ENCODE measurements around the gene MYO7A.

The MYO7A gene

DNA sequence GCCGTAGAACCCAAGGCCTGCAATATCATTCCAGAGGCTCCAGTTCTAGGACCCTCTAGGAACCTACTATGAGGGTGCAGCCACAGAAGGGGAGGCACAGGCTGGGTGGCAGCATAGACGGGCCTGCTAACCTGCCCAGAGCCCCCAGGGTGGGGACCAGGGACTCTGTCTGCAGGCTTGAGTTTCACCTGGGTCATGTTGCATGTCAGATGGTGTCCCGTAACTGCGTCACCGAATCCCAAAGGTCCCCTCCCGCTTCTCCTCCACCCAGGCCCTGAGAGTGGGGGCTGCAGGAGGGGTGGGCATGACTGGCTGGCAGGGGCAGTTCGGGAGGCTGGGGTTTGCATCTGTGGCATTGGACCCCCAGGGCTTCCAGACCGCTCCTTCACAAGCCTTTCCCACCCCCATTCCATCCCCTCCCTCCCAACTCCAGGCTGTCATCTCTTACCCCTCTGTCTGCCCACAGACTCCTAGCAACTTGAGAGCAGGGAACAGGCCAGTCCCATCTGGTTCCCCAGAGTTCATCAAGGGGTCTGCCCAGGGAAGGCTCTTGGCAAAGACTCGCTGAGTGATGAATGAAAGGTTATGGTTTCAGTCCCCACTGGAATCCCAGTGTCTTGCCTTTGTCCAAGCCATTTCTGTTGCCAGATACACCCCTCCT lies 16.3 kb downstream of the MYO7A start:
- H3K4me2 ChIP-seq (ENCODE audit: low read depth, low read length) = no peak overlapping the region
- H3K4me1 ChIP-seq (ENCODE audit: low read length) = no peaks in the 10 kb centered on the region
- TF ChIP-seq, protein P1, sequence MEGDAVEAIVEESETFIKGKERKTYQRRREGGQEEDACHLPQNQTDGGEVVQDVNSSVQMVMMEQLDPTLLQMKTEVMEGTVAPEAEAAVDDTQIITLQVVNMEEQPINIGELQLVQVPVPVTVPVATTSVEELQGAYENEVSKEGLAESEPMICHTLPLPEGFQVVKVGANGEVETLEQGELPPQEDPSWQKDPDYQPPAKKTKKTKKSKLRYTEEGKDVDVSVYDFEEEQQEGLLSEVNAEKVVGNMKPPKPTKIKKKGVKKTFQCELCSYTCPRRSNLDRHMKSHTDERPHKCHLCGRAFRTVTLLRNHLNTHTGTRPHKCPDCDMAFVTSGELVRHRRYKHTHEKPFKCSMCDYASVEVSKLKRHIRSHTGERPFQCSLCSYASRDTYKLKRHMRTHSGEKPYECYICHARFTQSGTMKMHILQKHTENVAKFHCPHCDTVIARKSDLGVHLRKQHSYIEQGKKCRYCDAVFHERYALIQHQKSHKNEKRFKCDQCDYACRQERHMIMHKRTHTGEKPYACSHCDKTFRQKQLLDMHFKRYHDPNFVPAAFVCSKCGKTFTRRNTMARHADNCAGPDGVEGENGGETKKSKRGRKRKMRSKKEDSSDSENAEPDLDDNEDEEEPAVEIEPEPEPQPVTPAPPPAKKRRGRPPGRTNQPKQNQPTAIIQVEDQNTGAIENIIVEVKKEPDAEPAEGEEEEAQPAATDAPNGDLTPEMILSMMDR (IDR thresholded peaks at IDR 0.05; ENCODE audit: low read length) = no peak
- TF ChIP-seq EZH2 (optimal IDR thresholded peaks at IDR 0.05; ENCODE audit: low read depth, low read length) = no peak
- no peak for TF ChIP-seq EZH2phosphoT487 (IDR thresholded peaks at IDR 0.05; ENCODE audit: low read length)
- H4K20me1 ChIP-seq (ENCODE audit: insufficient read depth, low read length) = no peaks in the 10 kb centered on the region
- H3K9ac ChIP-seq (ENCODE audit: low read length) = no peak overlapping the region
- H3K4me3 ChIP-seq (ENCODE audit: low read length) = no peak overlapping the region
- H3K27me3 ChIP-seq (replicated peaks; ENCODE audit: insufficient read depth, low read length) = no peaks in the 10 kb centered on the region
- no peaks in the 10 kb centered on the region for H3K9me3 ChIP-seq (replicated peaks; ENCODE audit: insufficient read depth, low read length)
- H3F3A ChIP-seq (ENCODE audit: insufficient read depth, low read length) = no peaks in the 10 kb centered on the region
- H3K27ac ChIP-seq (ENCODE audit: low read length) = no peak overlapping the region
- H2AFZ ChIP-seq (ENCODE audit: low read length) = no peak overlapping the region
- no peak for DNase-seq
- H3K9me2 ChIP-seq (replicated peaks; ENCODE audit: insufficient read depth, low read length) = no peaks in the 10 kb centered on the region
- no peaks in the 10 kb centered on the region for H3K36me3 ChIP-seq (replicated peaks; ENCODE audit: insufficient read depth, low read length)
- H3K79me2 ChIP-seq (ENCODE audit: low read length) = no peaks in the 10 kb centered on the region

DNA sequence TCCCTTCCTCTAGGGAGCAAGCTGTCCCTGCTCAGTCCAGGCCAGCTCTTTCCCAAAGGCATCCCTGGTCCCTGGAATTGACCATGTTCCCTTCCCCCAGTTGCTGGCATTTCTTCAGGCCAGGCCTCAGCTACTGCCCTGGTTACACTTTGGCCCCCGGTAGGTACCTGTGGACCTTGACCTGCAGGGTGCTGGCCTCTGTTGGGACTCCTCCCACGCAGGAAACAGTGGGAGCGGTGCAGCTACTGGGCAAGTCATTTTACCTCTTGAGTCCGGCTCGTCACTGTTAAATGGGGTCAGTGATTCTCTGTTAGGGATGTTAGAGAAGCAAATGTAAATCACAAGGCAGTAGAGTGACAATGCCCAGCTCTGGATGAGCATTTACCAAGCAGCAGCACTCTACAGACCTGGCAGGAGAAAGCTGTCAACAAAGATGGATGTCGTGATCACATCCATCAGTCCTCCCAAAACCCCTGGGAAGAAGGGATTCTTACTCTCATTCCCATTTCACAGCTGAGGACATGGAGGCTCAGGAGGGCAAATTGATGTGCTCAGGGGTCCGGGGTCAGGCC lies 16.9 kb downstream of the MYO7A start:
- Histone ChIP-seq H3K27me3 (replicated peaks; ENCODE audit: insufficient read depth, low read length) (no peaks in the 10 kb centered on the region), H3K4me2 (ENCODE audit: low read depth, low read length) (no peak overlapping the region), H3K27ac (ENCODE audit: low read length) (no peak overlapping the region), H3K36me3 (replicated peaks; ENCODE audit: insufficient read depth, low read length) (no peaks in the 10 kb centered on the region), H3K79me2 (ENCODE audit: low read length) (no peaks in the 10 kb centered on the region), H3K9ac (ENCODE audit: low read length) (no peak overlapping the region), H3F3A (ENCODE audit: insufficient read depth, low read length) (no peaks in the 10 kb centered on the region), H2AFZ (ENCODE audit: low read length) (no peak overlapping the region), H3K9me2 (replicated peaks; ENCODE audit: insufficient read depth, low read length) (no peaks in the 10 kb centered on the region), H4K20me1 (ENCODE audit: insufficient read depth, low read length) (no peaks in the 10 kb centered on the region), H3K4me3 (ENCODE audit: low read length) (no peak overlapping the region), H3K4me1 (ENCODE audit: low read length) (no peaks in the 10 kb centered on the region), H3K9me3 (replicated peaks; ENCODE audit: insufficient read depth, low read length) (no peaks in the 10 kb centered on the region)
- DNase-seq = no peak
- no peak for TF ChIP-seq EZH2phosphoT487 (IDR thresholded peaks at IDR 0.05; ENCODE audit: low read length)
- TF ChIP-seq EZH2 (optimal IDR thresholded peaks at IDR 0.05; ENCODE audit: low read depth, low read length) = no peak
- TF ChIP-seq, protein P1 (IDR thresholded peaks at IDR 0.05; ENCODE audit: low read length) = no peak

DNA sequence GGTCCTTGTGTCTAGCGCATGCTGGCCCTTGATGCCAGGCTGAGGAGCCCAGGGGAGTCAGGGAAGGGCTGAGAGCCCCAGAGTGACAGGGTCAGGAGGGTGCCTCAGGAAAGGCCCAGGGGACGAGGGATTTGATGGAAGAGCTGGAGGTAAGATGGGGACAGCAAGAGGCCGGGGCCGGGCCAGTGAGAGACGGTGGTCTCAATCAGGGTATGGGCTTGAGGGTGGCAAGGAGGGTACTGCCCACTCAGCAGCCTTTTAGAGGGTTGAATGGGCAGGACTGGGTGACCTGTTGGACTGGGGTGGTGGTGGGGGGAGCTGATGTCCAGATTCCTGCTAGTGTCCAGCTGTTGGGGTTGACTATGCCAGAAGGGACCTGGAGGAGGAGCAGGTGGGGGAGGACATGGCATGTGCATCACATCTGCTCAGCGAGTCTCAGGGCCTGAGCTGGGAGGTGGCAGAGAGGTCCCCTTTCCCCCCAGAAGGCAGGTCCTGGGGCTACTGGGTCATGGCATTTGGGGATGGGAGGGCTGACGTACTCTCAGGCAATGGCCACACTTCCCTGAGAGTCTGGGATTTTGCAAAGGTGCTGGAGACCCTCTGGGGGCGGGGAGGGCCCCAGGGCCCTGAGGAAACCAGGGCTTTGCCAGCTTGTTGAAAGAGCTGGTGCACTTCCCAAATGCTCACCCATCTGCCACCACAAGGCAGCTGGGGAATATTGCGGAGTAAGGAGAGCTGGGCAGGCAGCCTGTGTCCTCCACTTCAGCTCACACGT lies 18.4 kb downstream of the MYO7A start:
- Histone ChIP-seq H3K9ac (ENCODE audit: low read length) (no peak overlapping the region), H3K27me3 (replicated peaks; ENCODE audit: insufficient read depth, low read length) (no peaks in the 10 kb centered on the region), H3K9me2 (replicated peaks; ENCODE audit: insufficient read depth, low read length) (no peaks in the 10 kb centered on the region), H3K4me2 (ENCODE audit: low read depth, low read length) (no peak overlapping the region), H2AFZ (ENCODE audit: low read length) (no peak overlapping the region), H3K9me3 (replicated peaks; ENCODE audit: insufficient read depth, low read length) (no peaks in the 10 kb centered on the region), H3K4me3 (ENCODE audit: low read length) (no peak overlapping the region), H3K36me3 (replicated peaks; ENCODE audit: insufficient read depth, low read length) (no peaks in the 10 kb centered on the region), H3K27ac (ENCODE audit: low read length) (no peak overlapping the region), H3K4me1 (ENCODE audit: low read length) (no peaks in the 10 kb centered on the region), H4K20me1 (ENCODE audit: insufficient read depth, low read length) (no peaks in the 10 kb centered on the region), H3F3A (ENCODE audit: insufficient read depth, low read length) (no peaks in the 10 kb centered on the region), H3K79me2 (ENCODE audit: low read length) (no peaks in the 10 kb centered on the region)
- TF ChIP-seq EZH2 (optimal IDR thresholded peaks at IDR 0.05; ENCODE audit: low read depth, low read length) = no peak
- no peak for TF ChIP-seq EZH2phosphoT487 (IDR thresholded peaks at IDR 0.05; ENCODE audit: low read length)
- TF ChIP-seq, protein P1 (IDR thresholded peaks at IDR 0.05; ENCODE audit: low read length) = no peak
- no peak for DNase-seq

Data from MM.1S (cell line).